K562 (cell line): ENCODE measurements around the gene UBQLN2.

Experiments
- BRCA1 ChIP-seq, 2 experiments: fragments of 450-650 bp in 1 of 2; sonication (generic) in 1 of 2; formaldehyde crosslinking in 1 of 2; IDR thresholded peaks; 2 replicates each; pipeline versions ENCODE4 v1.5.0 to v1.6.1; 2017 to 2020; ENCODE audit warnings: mild to moderate bottlenecking in 1 of 2, missing genetic modification reagents in 1 of 2
- CBFB ChIP-seq: sonication (generic); formaldehyde crosslinking; IDR thresholded peaks from 2 replicates; pipeline ENCODE4 v1.4.0; 2020; ENCODE audit warnings: mild to moderate bottlenecking, missing genetic modification reagents
- CC2D1A ChIP-seq: fragments of 450-650 bp; IDR thresholded peaks from 2 replicates; pipeline ENCODE4 v1.6.1; 2017; ENCODE audit warnings: mild to moderate bottlenecking
- CTCF ChIP-seq, 3 experiments: IDR thresholded peaks in 2 of 3; conservative IDR thresholded peaks in 1 of 3; 2 replicates each; pipeline ENCODE4 v1.5.1; 2011 to 2012; ENCODE audit warnings: low read length in 3 of 3, mild to moderate bottlenecking in 3 of 3, control low read depth in 2 of 3, improper control_type of control experiment in 1 of 3, inconsistent platforms in 1 of 3, low read depth in 1 of 3, mixed read lengths in 1 of 3, moderate library complexity in 1 of 3; ENCODE audit not compliant: insufficient read depth in 2 of 3
- HDAC1 ChIP-seq, 2 experiments: fragments of 450-650 bp; IDR thresholded peaks; 2 replicates each; pipeline ENCODE4 v1.6.1; 2016 to 2017; ENCODE audit warnings: inconsistent platforms in 1 of 2, mild to moderate bottlenecking in 1 of 2, moderate library complexity in 1 of 2
- POLR2A ChIP-seq: fragments of 450-650 bp; conservative IDR thresholded peaks from 2 replicates; pipeline ENCODE4 v1.6.1; 2016
- RBBP5 ChIP-seq: fragments of 200-600 bp; sonication (generic); IDR thresholded peaks from 2 replicates; pipeline ENCODE4 v1.6.1; 2012; ENCODE audit warnings: borderline replicate concordance, mild to moderate bottlenecking, low read length, control low read depth, inconsistent platforms; ENCODE audit not compliant: insufficient read depth, poor library complexity, severe bottlenecking
- RBM15 ChIP-seq: fragments of 200-400 bp; formaldehyde crosslinking; IDR thresholded peaks from 2 replicates; pipeline ENCODE4 v1.6.1; 2018; ENCODE audit warnings: mild to moderate bottlenecking, low read length, moderate library complexity; ENCODE audit not compliant: insufficient read depth
- REST ChIP-seq, 2 experiments: fragments of 450-650 bp; formaldehyde crosslinking in 1 of 2; IDR thresholded peaks; 2 replicates each; pipeline versions ENCODE4 v1.4.0 to v1.6.1; 2014 to 2020; ENCODE audit warnings: mild to moderate bottlenecking in 2 of 2, borderline replicate concordance in 1 of 2, low read depth in 1 of 2
- RFX5 ChIP-seq: IDR thresholded peaks from 2 replicates; pipeline ENCODE4 v1.6.1; 2011; ENCODE audit warnings: low read depth, mild to moderate bottlenecking, improper control_type of control experiment, low read length
- SP1 ChIP-seq: sonication (generic); formaldehyde crosslinking; IDR thresholded peaks from 2 replicates; pipeline ENCODE4 v1.8.1; 2022; ENCODE audit warnings: mild to moderate bottlenecking, missing genetic modification reagents

GRCh38 chrX:56615282-56615681 lies 51.9 kb downstream of the UBQLN2 start:
- TF ChIP-seq POLR2A (no peak), CC2D1A (no peak), RBM15 (no peak), SP1 (CRISPR knock-in tag) (no peak), BRCA1 (IDR thresholded peaks at IDR 0.05) (no peak), BRCA1 (CRISPR knock-in tag; IDR thresholded peaks at IDR 0.05) (no peak), REST (IDR thresholded peaks at IDR 0.05; ENCODE audit: borderline replicate concordance) (no peak), REST (CRISPR knock-in tag; IDR thresholded peaks at IDR 0.05; ENCODE audit: low read depth) (no peak), CTCF (IDR thresholded peaks at IDR 0.05 in 2 of 3, conservative IDR thresholded peaks at IDR 0.05 in 1 of 3; ENCODE audit: insufficient read depth in 2 of 3, low read depth in 1 of 3, low read length in 3 of 3) (no peak), CBFB (no peak), RBBP5 (no peak), RFX5 (no peak), HDAC1 (IDR thresholded peaks at IDR 0.05) (no peak)
